Liver (tissue), 3 donors: ENCODE measurements around the gene LYRM2.

Experiments used
- FOXA2 ChIP-seq: IDR thresholded peaks from 2 replicates; pipeline ENCODE4 v1.6.1; 2016; ENCODE audit warnings: antibody characterized with exemption
- RAD21 ChIP-seq, 2 donors: IDR thresholded peaks; 2 replicates each; pipeline ENCODE4 v1.6.1; 2016; ENCODE audit warnings: antibody characterized with exemption in 2 of 2, mild to moderate bottlenecking in 2 of 2
- TF ChIP-seq, protein P1 (sequence below): fragments of 150-350 bp; IDR thresholded peaks from 2 replicates; pipeline ENCODE4 v1.5.1; 2017; ENCODE audit warnings: improper control_type of control experiment, low read depth, low read length; ENCODE audit not compliant: missing input control
- donor health status: healthy.
- donor health status: healthy.

DNA sequence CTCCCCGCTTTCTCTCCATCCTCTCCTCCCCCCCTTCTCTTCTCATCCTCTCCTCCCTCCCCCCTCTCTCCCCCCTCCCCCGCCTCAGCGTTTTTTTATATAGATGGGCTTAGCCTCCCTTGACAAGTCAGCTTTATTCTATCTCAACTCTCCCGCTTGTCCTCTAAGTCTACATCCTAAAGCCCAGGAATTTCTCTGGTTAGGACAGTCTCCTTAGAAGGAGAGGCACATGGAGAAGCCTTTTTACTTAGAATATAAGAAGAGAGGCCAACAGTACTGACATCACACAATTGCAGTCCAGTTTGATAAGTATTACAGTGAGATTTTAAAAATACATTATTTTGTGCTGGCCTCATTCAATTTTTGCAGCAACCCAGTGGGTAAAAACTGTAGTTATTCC, 83.5 kb downstream of the LYRM2 start:
- TF ChIP-seq RAD21 (IDR thresholded peaks at IDR 0.05) (no peak), FOXA2 (no peak)
- TF ChIP-seq, protein P1, sequence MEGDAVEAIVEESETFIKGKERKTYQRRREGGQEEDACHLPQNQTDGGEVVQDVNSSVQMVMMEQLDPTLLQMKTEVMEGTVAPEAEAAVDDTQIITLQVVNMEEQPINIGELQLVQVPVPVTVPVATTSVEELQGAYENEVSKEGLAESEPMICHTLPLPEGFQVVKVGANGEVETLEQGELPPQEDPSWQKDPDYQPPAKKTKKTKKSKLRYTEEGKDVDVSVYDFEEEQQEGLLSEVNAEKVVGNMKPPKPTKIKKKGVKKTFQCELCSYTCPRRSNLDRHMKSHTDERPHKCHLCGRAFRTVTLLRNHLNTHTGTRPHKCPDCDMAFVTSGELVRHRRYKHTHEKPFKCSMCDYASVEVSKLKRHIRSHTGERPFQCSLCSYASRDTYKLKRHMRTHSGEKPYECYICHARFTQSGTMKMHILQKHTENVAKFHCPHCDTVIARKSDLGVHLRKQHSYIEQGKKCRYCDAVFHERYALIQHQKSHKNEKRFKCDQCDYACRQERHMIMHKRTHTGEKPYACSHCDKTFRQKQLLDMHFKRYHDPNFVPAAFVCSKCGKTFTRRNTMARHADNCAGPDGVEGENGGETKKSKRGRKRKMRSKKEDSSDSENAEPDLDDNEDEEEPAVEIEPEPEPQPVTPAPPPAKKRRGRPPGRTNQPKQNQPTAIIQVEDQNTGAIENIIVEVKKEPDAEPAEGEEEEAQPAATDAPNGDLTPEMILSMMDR = no peak
